Lung microvascular endothelial cell (primary cell): Measurements from ENCODE around the gene SSR3. TPM values are rescaled to one million over a fixed set of nuclear protein-coding genes. Genes with fewer than 3 reads are reported as not detected.
"Not testable (repeated sequence)": the region's sequence is repeated elsewhere in the genome, so short reads cannot be mapped to it uniquely, and the experiment has no call there.

Source experiments
- DNase-seq, 2 donors: peaks; one replicate each; pipeline versions ENCODE4 v3.0.0 to v3.0.0-alpha.2; 2010; ENCODE audit warnings: low read depth in 2 of 2
- total RNA-seq: library from RNA; depleted of rRNA; stranded (reverse); fragments of >200 nt; gene quantifications from 2 replicates; pipeline ENCODE4 v1.2.1, GENCODE V29; 2014

SSR3 gene
- total RNA-seq, 1 donor from 2014 or later: 141 TPM

GRCh38 chr3:156576051-156576450 lies 21.1 kb upstream of the SSR3 start:
- DNase-seq: no peak

GRCh38 chr3:156575641-156576040 lies 20.7 kb upstream of the SSR3 start:
- no peak for DNase-seq

GRCh38 chr3:156569881-156570280 lies 15.0 kb upstream of the SSR3 start:
- DNase-seq: not testable (repeated sequence)

- DNase-seq: not testable (repeated sequence)
Measured at GRCh38 chr3:156569016-156569415, 14.1 kb upstream of the SSR3 start.

GRCh38 chr3:156563900-156564682 lies 9.2 kb upstream of the SSR3 start:
- no peak for DNase-seq

GRCh38 chr3:156562486-156562885 lies 7.6 kb upstream of the SSR3 start:
- not testable (repeated sequence) for DNase-seq

GRCh38 chr3:156561533-156561932 lies 6.6 kb upstream of the SSR3 start:
- no peak for DNase-seq

GRCh38 chr3:156559321-156559720 lies 4.4 kb upstream of the SSR3 start:
- DNase-seq: no peak

- DNase-seq: no peak
Measured at GRCh38 chr3:156558389-156558788, 3.5 kb upstream of the SSR3 start.

GRCh38 chr3:156554515-156554841 lies 439 bp downstream of the SSR3 start:
- no peak for DNase-seq

- peak; percentile 62 to 65 for DNase-seq
Measured at GRCh38 chr3:156553705-156554356, 1.1 kb downstream of the SSR3 start.

GRCh38 chr3:156552973-156553372 lies 1.9 kb downstream of the SSR3 start:
- DNase-seq: no peak

GRCh38 chr3:156551746-156552145 lies 3.2 kb downstream of the SSR3 start:
- DNase-seq: peak in 1 of 2 donors; percentile 77

GRCh38 chr3:156551261-156551660 lies 3.7 kb downstream of the SSR3 start:
- peak; percentile 23 to 74 for DNase-seq

GRCh38 chr3:156548902-156549301 lies 6.0 kb downstream of the SSR3 start:
- DNase-seq: no peak

- DNase-seq: no peak
Measured at GRCh38 chr3:156548041-156548687, 6.8 kb downstream of the SSR3 start.

- DNase-seq: peak; percentile 23 to 77
Measured at GRCh38 chr3:156547637-156548036, 7.3 kb downstream of the SSR3 start.

GRCh38 chr3:156543043-156543555 lies 11.8 kb downstream of the SSR3 start:
- DNase-seq: peak; percentile 30 to 85

- peak in 1 of 2 donors; percentile 25 for DNase-seq
Measured at GRCh38 chr3:156542101-156543042, 12.5 kb downstream of the SSR3 start.

GRCh38 chr3:156539802-156540201 lies 15.1 kb downstream of the SSR3 start:
- no peak for DNase-seq

GRCh38 chr3:156539051-156539450 lies 15.9 kb downstream of the SSR3 start:
- DNase-seq: no peak
